ENCODE measurements around the gene ADSL. TPM values are rescaled to one million over a fixed set of nuclear protein-coding genes. Genes with fewer than 3 reads are reported as not detected.

ADSL gene
- total and polyA plus RNA-seq, 2 of the 4 experiments (the other 2 are of a cell fraction): 93.6 to 229 TPM

DNA sequence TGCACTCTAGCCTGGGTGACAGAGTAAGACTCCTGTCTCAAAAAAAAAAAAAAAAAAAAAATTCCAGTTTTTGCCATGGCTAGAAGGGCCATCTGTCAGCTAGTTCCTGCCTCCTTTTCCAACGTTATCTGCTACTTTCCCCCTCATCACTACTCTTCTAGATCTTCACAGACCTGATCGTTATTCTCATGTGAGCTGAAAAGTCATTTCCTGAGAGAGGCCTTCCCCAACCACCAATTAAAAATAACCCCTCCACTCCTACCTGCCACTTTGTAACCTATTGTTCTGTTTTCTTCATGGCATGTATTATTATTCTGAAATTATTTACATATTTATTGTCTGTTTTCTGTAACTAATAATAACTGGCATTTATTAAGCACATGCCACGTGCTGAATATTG is 48.3 kb downstream of the ADSL start:
- H2BK15ac ChIP-seq (ENCODE audit: low read depth, low read length): no peak overlapping the region
- in situ Hi-C loops (cut with MboI; ENCODE audit: low sequenced_read_pairs) (no loop called here), dilution Hi-C loops (cut with HindIII; ENCODE audit: low sequenced_read_pairs, unreplicated experiment) (no loop called here), intact Hi-C loops (cut with micrococcal nuclease) (no loop called here)
- H3K36me3 ChIP-seq (ENCODE audit: control insufficient read depth, insufficient read depth, low read length): no peaks in the 10 kb centered on the region; the same call in 1 of the 2 replicates
- no peak overlapping the region for H3K9ac ChIP-seq (ENCODE audit: low read depth, low read length)
- ATAC-seq (ENCODE audit: low read depth): no peak
- POLR2A ChIA-PET (ENCODE audit: unreplicated experiment): interaction anchor here (0.6 kb wide), 1 partner anchor 13 kb away, joined by 4 read pairs; no protein-coding TSS in a partner anchor
- CTCF ChIA-PET: no interaction called here
- no peak overlapping the region for H2BK120ac ChIP-seq (ENCODE audit: low read depth, low read length)
- DNase-seq: no peak
- H3K4me3 ChIP-seq (ENCODE audit: insufficient read depth, low read depth, low read length): no peak overlapping the region
- WGBS, 2 experiments (ENCODE audit: extremely low coverage in 2 of 2, insufficient read length in 1 of 2): no CpG with 5 or more reads among the region's 3 CpGs
- H4K91ac ChIP-seq (ENCODE audit: insufficient read depth, low read depth, low read length): no peak overlapping the region
- H4K8ac ChIP-seq (ENCODE audit: low read depth in 2 of 2, low read length in 2 of 2): no peak overlapping the region
- H3K56ac ChIP-seq (ENCODE audit: extremely low read depth, insufficient read depth, low read length): no peak overlapping the region
- H3K23ac ChIP-seq (ENCODE audit: low read depth, low read length): no peak overlapping the region
- no peaks in the 10 kb centered on the region for H3K27me3 ChIP-seq (ENCODE audit: control insufficient read depth, insufficient read depth, low read length)
- no TSS peak for BruUV-seq (replicated peaks)
- no peak overlapping the region for H2AK9ac ChIP-seq (replicated peaks; ENCODE audit: low read depth, low read length, poor library complexity)
- H2BK20ac ChIP-seq (ENCODE audit: low read depth, low read length): no peak overlapping the region
- H4K20me1 ChIP-seq (ENCODE audit: insufficient read depth, low read length): peaks cover 17% of the 10 kb centered on the region
- H3K9me3 ChIP-seq (ENCODE audit: control insufficient read depth, insufficient read depth, low read length): no peaks in the 10 kb centered on the region
- no peak for TF ChIP-seq RCOR1 (IDR thresholded peaks at IDR 0.05; ENCODE audit: insufficient replicate concordance, low read length)
- no peak for TF ChIP-seq NFE2L2 (IDR thresholded peaks at IDR 0.05; ENCODE audit: low read depth, low read length)
- TF ChIP-seq, protein P1, sequence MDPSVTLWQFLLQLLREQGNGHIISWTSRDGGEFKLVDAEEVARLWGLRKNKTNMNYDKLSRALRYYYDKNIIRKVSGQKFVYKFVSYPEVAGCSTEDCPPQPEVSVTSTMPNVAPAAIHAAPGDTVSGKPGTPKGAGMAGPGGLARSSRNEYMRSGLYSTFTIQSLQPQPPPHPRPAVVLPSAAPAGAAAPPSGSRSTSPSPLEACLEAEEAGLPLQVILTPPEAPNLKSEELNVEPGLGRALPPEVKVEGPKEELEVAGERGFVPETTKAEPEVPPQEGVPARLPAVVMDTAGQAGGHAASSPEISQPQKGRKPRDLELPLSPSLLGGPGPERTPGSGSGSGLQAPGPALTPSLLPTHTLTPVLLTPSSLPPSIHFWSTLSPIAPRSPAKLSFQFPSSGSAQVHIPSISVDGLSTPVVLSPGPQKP (IDR thresholded peaks at IDR 0.05; ENCODE audit: borderline replicate concordance, low read depth, low read length): no peak
- TF ChIP-seq, protein P2, sequence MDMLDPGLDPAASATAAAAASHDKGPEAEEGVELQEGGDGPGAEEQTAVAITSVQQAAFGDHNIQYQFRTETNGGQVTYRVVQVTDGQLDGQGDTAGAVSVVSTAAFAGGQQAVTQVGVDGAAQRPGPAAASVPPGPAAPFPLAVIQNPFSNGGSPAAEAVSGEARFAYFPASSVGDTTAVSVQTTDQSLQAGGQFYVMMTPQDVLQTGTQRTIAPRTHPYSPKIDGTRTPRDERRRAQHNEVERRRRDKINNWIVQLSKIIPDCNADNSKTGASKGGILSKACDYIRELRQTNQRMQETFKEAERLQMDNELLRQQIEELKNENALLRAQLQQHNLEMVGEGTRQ (IDR thresholded peaks at IDR 0.05; ENCODE audit: low read depth, low read length): no peak
- TF ChIP-seq MAZ (IDR thresholded peaks at IDR 0.05; ENCODE audit: borderline replicate concordance, low read depth, low read length): no peak
- TF ChIP-seq MXI1 (IDR thresholded peaks at IDR 0.05; ENCODE audit: borderline replicate concordance, low read depth, low read length): no peak
- TF ChIP-seq RFX5 (IDR thresholded peaks at IDR 0.05; ENCODE audit: low read depth, low read length): no peak
- TF ChIP-seq BHLHE40 (IDR thresholded peaks at IDR 0.05; ENCODE audit: low read depth, low read length): no peak
- no peak for TF ChIP-seq CHD1 (IDR thresholded peaks at IDR 0.05; ENCODE audit: low read depth, low read length)
- no peak for TF ChIP-seq POLR2A (IDR thresholded peaks at IDR 0.05; ENCODE audit: low read depth, low read length)
- TF ChIP-seq, protein P3, sequence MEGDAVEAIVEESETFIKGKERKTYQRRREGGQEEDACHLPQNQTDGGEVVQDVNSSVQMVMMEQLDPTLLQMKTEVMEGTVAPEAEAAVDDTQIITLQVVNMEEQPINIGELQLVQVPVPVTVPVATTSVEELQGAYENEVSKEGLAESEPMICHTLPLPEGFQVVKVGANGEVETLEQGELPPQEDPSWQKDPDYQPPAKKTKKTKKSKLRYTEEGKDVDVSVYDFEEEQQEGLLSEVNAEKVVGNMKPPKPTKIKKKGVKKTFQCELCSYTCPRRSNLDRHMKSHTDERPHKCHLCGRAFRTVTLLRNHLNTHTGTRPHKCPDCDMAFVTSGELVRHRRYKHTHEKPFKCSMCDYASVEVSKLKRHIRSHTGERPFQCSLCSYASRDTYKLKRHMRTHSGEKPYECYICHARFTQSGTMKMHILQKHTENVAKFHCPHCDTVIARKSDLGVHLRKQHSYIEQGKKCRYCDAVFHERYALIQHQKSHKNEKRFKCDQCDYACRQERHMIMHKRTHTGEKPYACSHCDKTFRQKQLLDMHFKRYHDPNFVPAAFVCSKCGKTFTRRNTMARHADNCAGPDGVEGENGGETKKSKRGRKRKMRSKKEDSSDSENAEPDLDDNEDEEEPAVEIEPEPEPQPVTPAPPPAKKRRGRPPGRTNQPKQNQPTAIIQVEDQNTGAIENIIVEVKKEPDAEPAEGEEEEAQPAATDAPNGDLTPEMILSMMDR (conservative IDR thresholded peaks at IDR 0.05; ENCODE audit: low read depth, low read length): no peak
- TF ChIP-seq MAFK (IDR thresholded peaks at IDR 0.05; ENCODE audit: low read depth, low read length): no peak
- no peak for TF ChIP-seq SMC3 (IDR thresholded peaks at IDR 0.05; ENCODE audit: low read depth, low read length)
- H2BK5ac ChIP-seq (ENCODE audit: low read depth, low read length, poor library complexity, severe bottlenecking): no peak overlapping the region
- no peak overlapping the region for H3K4me2 ChIP-seq (ENCODE audit: low read depth, low read length)
- no peak overlapping the region for H4K5ac ChIP-seq (ENCODE audit: low read depth, low read length)
- H3K79me1 ChIP-seq (ENCODE audit: low read depth in 1 of 2, low read length in 2 of 2): peaks cover 37 to 73% of the 10 kb centered on the region in 2 experiments
- no peak overlapping the region for H3K27ac ChIP-seq (ENCODE audit: insufficient read depth, low read length)
- H3K18ac ChIP-seq (ENCODE audit: low read depth, low read length): no peak overlapping the region
- no peak overlapping the region for H3K14ac ChIP-seq (replicated peaks; ENCODE audit: low read depth, low read length)
- H3K4ac ChIP-seq (ENCODE audit: low read depth, low read length): no peak overlapping the region
- no peak overlapping the region for H2AK5ac ChIP-seq (ENCODE audit: low read depth, low read length)
- peaks cover 10% of the 10 kb centered on the region for H3K9me1 ChIP-seq (ENCODE audit: insufficient read depth, low read length)
- H2AFZ ChIP-seq (replicated peaks; ENCODE audit: low read length, poor library complexity): no peak overlapping the region
- H3K4me1 ChIP-seq (ENCODE audit: control insufficient read depth, insufficient read depth, low read length): peaks cover 10% of the 10 kb centered on the region
